ENCODE results near the gene LRFN5. TPM values are rescaled to one million over a fixed set of nuclear protein-coding genes. Genes with fewer than 3 reads are reported as not detected.

LRFN5 gene
- polyA plus RNA-seq, 4 donors: 0.35 to 0.76 TPM; not detected in 2

DNA sequence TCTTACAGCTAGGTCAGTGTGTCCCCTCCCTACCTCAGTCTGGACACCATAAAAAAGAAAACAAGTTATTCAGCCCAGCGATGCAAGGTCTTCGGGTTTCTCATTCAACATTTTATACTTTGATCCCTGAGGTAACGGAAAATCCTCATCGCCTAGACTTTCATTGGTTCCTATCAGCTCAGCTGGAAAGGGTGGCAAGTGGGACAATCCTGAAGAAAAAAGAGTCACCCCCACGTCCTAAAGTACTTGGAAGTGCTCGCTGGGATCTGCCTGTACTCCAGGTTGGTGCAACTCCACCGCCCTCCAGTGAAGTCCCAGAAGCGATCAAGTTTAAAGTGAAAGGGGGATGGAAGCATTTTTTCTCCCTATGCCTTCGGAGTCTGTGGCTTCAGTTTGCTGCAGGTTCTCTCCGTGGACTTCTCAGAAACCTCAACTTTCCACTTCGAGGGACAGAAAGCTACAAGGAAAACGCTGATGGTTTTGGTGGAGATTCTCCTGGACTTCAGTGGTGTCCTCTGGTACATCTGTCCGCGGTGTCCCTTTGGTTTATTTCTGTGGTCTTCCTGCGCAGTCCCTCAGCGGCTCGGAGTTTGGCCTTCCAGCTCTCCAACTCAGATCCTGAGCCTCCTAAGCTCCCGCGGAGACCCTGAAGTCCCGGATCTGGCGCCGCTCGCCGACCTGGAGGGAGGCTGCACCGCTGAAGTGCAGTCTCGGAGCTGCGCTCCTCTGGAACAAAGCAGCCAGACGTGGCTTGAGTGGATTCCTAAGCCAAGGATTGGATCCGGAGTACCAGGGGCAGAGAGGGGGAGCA, 1.8 kb upstream of the LRFN5 start:
- DNase-seq (peak in 1 of 2 donors; percentile 33), FAIRE-seq (no peak)
- Histone ChIP-seq H3K36me3 (ENCODE audit: control insufficient read depth in 3 of 3, insufficient read depth in 2 of 3, low read depth in 1 of 3, low read length in 3 of 3) (no peaks in the 10 kb centered on the region), H3K9me3 (ENCODE audit: control insufficient read depth in 2 of 2, insufficient read depth in 1 of 2, low read depth in 1 of 2, low read length in 1 of 2) (peaks cover 0 to 6% of the 10 kb centered on the region in 2 donors), H3K27ac (ENCODE audit: low read depth in 1 of 3, low read length in 2 of 3) (peak overlapping the region in 1 of 3 donors; percentile 5), H3K27me3 (ENCODE audit: control insufficient read depth in 3 of 3, insufficient read depth in 3 of 3, low read length in 3 of 3) (peaks cover 23 to 58% (median 29%) of the 10 kb centered on the region in 3 donors), H3K4me1 (ENCODE audit: control insufficient read depth in 3 of 3, insufficient read depth in 2 of 3, low read depth in 1 of 3, low read length in 2 of 3) (no peaks in the 10 kb centered on the region), H3K4me3 (ENCODE audit: low read depth in 1 of 3, low read length in 3 of 3) (peak overlapping the region in 1 of 3 donors; percentile 47)
- WGBS, 3 donors: 3 to 7% (median 4%) methylated on average over 29 of the region's 29 CpGs

DNA sequence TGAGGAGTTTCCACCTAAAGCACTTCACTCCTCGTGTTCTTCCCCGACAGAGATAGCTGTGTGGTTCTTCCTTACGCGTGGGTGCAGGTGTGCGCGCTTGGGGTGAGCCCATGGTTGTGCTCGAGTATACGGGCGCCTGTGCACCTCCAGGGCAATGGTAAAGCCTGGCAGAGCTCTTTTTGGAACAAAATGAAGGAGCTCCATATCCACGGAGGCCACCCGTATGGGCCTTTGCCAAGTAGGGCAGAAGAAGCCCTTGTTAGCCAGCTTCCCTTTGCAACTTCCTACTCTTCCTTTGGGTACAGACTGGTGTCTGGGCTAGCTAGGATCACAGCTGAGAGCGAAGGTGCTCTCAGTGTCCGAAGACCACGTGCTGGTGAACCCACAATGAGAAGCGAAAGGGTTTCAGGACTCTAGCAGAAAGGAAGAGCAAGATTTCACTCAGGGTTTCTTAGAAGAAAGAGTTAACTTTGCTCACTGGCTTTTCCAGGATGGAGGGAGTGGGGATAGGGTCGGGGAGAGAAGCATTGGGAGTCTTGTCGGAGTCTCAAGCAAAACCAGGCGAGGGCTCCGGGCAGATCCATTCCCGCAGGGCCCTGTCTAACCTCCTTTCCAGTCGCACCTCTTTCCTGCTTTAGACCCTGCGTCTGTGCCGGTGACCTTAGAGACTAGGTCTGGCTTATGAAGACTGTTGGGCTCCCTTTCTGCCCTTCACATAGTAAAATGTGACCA, 960 bp upstream of the LRFN5 start:
- Histone ChIP-seq H3K4me1 (ENCODE audit: control insufficient read depth in 3 of 3, insufficient read depth in 2 of 3, low read depth in 1 of 3, low read length in 2 of 3) (no peaks in the 10 kb centered on the region), H3K27me3 (ENCODE audit: control insufficient read depth in 3 of 3, insufficient read depth in 3 of 3, low read length in 3 of 3) (peaks cover 25 to 64% (median 29%) of the 10 kb centered on the region in 3 donors), H3K9me3 (ENCODE audit: control insufficient read depth in 2 of 2, insufficient read depth in 1 of 2, low read depth in 1 of 2, low read length in 1 of 2) (peaks cover 0 to 6% of the 10 kb centered on the region in 2 donors), H3K4me3 (ENCODE audit: low read depth in 1 of 3, low read length in 3 of 3) (peak overlapping the region in 1 of 3 donors; percentile 47), H3K36me3 (ENCODE audit: control insufficient read depth in 3 of 3, insufficient read depth in 2 of 3, low read depth in 1 of 3, low read length in 3 of 3) (no peaks in the 10 kb centered on the region), H3K27ac (ENCODE audit: low read depth in 1 of 3, low read length in 2 of 3) (peak overlapping the region in 1 of 3 donors; percentile 47)
- WGBS, 3 donors: 5 to 10% (median 8%) methylated on average over 23 of the region's 23 CpGs
- FAIRE-seq (no peak), DNase-seq (peak in 1 of 2 donors; percentile 19)

DNA sequence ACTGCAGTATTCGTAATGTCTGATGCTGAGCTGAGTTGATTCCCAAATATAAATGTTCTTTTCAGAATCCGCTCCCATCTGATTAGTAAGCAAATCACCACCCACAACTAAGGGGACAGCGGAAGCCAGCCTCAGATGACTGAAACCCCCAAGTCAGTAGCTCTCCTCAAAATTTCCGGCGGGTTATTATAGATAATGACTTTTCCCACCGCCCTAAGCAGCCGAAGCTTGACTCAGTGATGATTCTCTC, 469 bp upstream of the LRFN5 start:
- no peaks in the 10 kb centered on the region for H3K36me3 ChIP-seq (ENCODE audit: control insufficient read depth in 3 of 3, insufficient read depth in 2 of 3, low read depth in 1 of 3, low read length in 3 of 3)
- 3 to 6% (median 4%) methylated on average over 7 of the region's 7 CpGs for WGBS, 3 donors
- FAIRE-seq: no peak
- H3K27ac ChIP-seq (ENCODE audit: low read depth in 1 of 3, low read length in 2 of 3): peak overlapping the region in 1 of 3 donors; percentile 47
- no peaks in the 10 kb centered on the region for H3K4me1 ChIP-seq (ENCODE audit: control insufficient read depth in 3 of 3, insufficient read depth in 2 of 3, low read depth in 1 of 3, low read length in 2 of 3)
- H3K4me3 ChIP-seq (ENCODE audit: low read depth in 1 of 3, low read length in 3 of 3): peak overlapping the region in 1 of 3 donors; percentile 47
- DNase-seq: no peak
- H3K27me3 ChIP-seq (ENCODE audit: control insufficient read depth in 3 of 3, insufficient read depth in 3 of 3, low read length in 3 of 3): peaks cover 25 to 69% (median 29%) of the 10 kb centered on the region in 3 donors
- H3K9me3 ChIP-seq (ENCODE audit: control insufficient read depth in 2 of 2, insufficient read depth in 1 of 2, low read depth in 1 of 2, low read length in 1 of 2): peaks cover 0 to 6% of the 10 kb centered on the region in 2 donors

DNA sequence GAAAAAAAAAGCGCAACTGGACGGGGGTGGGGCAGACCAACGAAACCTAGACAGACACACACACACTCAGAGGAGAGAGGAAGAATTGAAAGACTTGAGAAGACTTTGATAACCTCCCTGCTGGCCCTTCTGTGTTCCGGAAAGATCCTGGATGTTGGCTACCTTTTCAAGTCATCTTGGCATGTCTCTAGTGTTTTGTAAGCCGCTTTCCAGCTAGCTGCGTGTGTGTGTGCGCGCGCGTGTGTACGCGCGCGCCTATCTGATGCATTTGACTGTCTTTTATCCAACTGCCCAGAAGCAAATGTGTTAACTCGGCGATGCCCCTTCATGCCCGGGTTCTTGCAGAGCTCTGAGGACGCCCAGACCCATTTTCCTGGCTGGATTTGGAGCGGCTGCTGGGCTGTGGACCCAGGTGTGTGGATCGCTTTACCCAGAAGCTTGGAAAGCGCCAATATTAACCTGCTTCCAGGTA, 664 bp downstream of the LRFN5 start:
- WGBS, 3 donors: 1 to 3% (median 2%) methylated on average over 21 of the region's 21 CpGs
- Histone ChIP-seq H3K4me3 (ENCODE audit: low read depth in 1 of 3, low read length in 3 of 3) (peak overlapping the region in 2 of 3 donors; percentile 47 to 49), H3K4me1 (ENCODE audit: control insufficient read depth in 3 of 3, insufficient read depth in 2 of 3, low read depth in 1 of 3, low read length in 2 of 3) (no peaks in the 10 kb centered on the region), H3K36me3 (ENCODE audit: control insufficient read depth in 3 of 3, insufficient read depth in 2 of 3, low read depth in 1 of 3, low read length in 3 of 3) (no peaks in the 10 kb centered on the region), H3K27ac (ENCODE audit: low read depth in 1 of 3, low read length in 2 of 3) (no peak overlapping the region), H3K9me3 (ENCODE audit: control insufficient read depth in 2 of 2, insufficient read depth in 1 of 2, low read depth in 1 of 2, low read length in 1 of 2) (peaks cover 0 to 6% of the 10 kb centered on the region in 2 donors), H3K27me3 (ENCODE audit: control insufficient read depth in 3 of 3, insufficient read depth in 3 of 3, low read length in 3 of 3) (peaks cover 27 to 70% (median 29%) of the 10 kb centered on the region in 3 donors)
- no peak for FAIRE-seq
- DNase-seq: no peak

DNA sequence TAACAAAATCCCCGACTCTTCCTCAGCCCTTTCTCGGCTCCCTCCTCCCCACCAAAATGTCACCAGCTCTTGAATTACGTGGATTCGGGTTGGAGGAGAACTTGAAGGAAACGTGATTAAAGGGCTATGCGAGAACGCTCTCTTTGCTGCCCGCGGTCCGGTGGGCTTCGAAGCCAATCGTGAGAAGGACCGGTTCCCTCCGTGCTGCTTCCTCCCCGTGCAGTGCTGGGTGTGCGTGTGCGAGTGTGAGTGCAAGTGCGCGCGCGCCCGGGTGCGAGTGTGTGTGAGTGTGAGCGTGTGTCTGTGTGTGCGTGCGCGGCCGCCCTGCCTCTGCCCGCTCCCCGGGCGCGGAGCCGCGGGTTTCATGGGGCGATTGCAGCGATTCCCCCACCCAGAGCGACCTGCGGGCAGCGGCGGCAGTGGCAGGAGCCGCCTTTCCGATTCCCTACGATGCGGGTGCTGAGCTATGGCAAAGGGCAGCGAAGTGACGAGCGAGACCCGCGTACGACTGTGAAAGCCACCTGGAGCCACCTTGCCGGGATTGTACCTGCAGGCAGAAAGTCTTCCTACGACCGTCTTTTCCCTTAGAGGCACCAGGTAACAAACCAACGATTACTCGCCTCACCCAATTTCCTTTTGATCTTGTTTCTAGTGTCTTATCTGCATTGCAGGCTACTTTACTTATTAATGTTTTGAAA, 1.4 kb downstream of the LRFN5 start:
- Histone ChIP-seq H3K27ac (ENCODE audit: low read depth in 1 of 3, low read length in 2 of 3) (no peak overlapping the region), H3K27me3 (ENCODE audit: control insufficient read depth in 3 of 3, insufficient read depth in 3 of 3, low read length in 3 of 3) (peaks cover 27 to 70% (median 29%) of the 10 kb centered on the region in 3 donors), H3K4me3 (ENCODE audit: low read depth in 1 of 3, low read length in 3 of 3) (peak overlapping the region in 1 of 3 donors; percentile 47), H3K9me3 (ENCODE audit: control insufficient read depth in 2 of 2, insufficient read depth in 1 of 2, low read depth in 1 of 2, low read length in 1 of 2) (peaks cover 0 to 6% of the 10 kb centered on the region in 2 donors), H3K36me3 (ENCODE audit: control insufficient read depth in 3 of 3, insufficient read depth in 2 of 3, low read depth in 1 of 3, low read length in 3 of 3) (no peaks in the 10 kb centered on the region), H3K4me1 (ENCODE audit: control insufficient read depth in 3 of 3, insufficient read depth in 2 of 3, low read depth in 1 of 3, low read length in 2 of 3) (no peaks in the 10 kb centered on the region)
- DNase-seq: peak in 1 of 2 donors; percentile 19
- WGBS, 3 donors: 2 to 3% (median 2%) methylated on average over 49 to 55 of the region's 55 CpGs
- no peak for FAIRE-seq

DNA sequence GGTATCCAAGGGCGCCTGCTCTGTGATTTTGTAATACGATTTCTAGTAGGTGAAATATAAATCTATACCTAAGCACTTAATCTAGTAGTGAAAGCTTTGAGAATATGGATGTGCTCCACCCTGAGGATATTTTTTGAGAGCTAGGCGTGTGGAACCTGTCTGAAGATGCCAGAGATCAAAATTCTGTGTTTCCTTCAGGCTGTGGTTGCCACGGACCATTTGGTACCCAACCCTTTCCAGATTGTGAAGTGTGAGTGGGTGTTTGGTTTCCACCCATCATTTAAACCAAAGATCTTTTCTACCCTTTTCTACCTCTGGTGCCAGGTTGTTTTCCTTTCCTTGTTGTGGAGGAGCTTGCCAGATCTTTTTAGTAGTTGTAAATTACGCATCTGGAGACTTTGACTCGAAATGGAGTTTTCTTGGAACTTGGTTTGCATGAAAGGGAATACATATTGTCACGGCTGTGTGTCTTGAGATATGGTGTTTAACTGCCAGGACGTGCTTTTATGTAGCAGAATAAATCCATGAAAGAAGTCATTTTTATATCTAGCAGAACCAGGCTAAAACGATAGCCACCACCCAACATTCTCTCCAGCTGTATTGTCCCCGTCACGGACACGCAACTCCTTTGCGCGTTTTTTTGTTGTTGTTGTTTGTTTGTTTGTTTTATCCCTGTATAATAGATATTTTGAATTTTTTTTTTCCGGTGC, 2.2 kb downstream of the LRFN5 start:
- 9 to 12% (median 9%) methylated on average over 15 of the region's 15 CpGs for WGBS, 3 donors
- H3K36me3 ChIP-seq (ENCODE audit: control insufficient read depth in 3 of 3, insufficient read depth in 2 of 3, low read depth in 1 of 3, low read length in 3 of 3): no peaks in the 10 kb centered on the region
- H3K4me3 ChIP-seq (ENCODE audit: low read depth in 1 of 3, low read length in 3 of 3): peak overlapping the region in 1 of 3 donors; percentile 47
- H3K27ac ChIP-seq (ENCODE audit: low read depth in 1 of 3, low read length in 2 of 3): no peak overlapping the region
- no peak for FAIRE-seq
- DNase-seq: peak in 1 of 2 donors; percentile 3
- H3K9me3 ChIP-seq (ENCODE audit: control insufficient read depth in 2 of 2, insufficient read depth in 1 of 2, low read depth in 1 of 2, low read length in 1 of 2): peaks cover 0 to 6% of the 10 kb centered on the region in 2 donors
- peaks cover 27 to 70% (median 29%) of the 10 kb centered on the region in 3 donors for H3K27me3 ChIP-seq (ENCODE audit: control insufficient read depth in 3 of 3, insufficient read depth in 3 of 3, low read length in 3 of 3)
- H3K4me1 ChIP-seq (ENCODE audit: control insufficient read depth in 3 of 3, insufficient read depth in 2 of 3, low read depth in 1 of 3, low read length in 2 of 3): no peaks in the 10 kb centered on the region

DNA sequence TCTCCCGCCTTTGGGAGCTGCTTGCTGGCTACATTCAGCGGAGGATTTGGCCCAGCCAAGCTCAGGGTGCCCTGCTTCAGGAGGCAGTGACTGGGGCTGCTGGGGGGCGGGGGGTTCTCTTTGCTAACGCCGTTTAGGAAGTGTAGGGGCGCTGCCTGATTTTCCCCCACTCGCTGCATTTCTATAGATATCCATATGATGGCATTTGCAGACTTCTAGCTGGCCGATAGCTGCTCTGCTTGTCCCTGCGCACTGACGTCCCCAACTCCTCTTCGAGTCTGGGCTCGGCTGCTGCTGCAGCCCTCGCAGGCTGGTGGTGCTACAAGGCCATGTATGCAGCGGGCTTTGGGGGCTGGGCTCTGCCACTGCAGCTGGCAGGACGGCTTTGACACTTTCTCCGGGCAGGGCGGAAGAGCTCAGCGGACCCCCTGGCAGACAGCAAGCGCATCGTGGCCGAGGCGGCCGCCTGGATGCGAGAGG, 3.1 kb downstream of the LRFN5 start:
- Histone ChIP-seq H3K9me3 (ENCODE audit: control insufficient read depth in 2 of 2, insufficient read depth in 1 of 2, low read depth in 1 of 2, low read length in 1 of 2) (peaks cover 0 to 6% of the 10 kb centered on the region in 2 donors), H3K36me3 (ENCODE audit: control insufficient read depth in 3 of 3, insufficient read depth in 2 of 3, low read depth in 1 of 3, low read length in 3 of 3) (no peaks in the 10 kb centered on the region), H3K4me3 (ENCODE audit: low read depth in 1 of 3, low read length in 3 of 3) (peak overlapping the region in 1 of 3 donors; percentile 20), H3K4me1 (ENCODE audit: control insufficient read depth in 3 of 3, insufficient read depth in 2 of 3, low read depth in 1 of 3, low read length in 2 of 3) (no peaks in the 10 kb centered on the region), H3K27ac (ENCODE audit: low read depth in 1 of 3, low read length in 2 of 3) (no peak overlapping the region), H3K27me3 (ENCODE audit: control insufficient read depth in 3 of 3, insufficient read depth in 3 of 3, low read length in 3 of 3) (peaks cover 27 to 62% (median 28%) of the 10 kb centered on the region in 3 donors)
- WGBS, 3 donors: 3 to 10% (median 6%) methylated on average over 24 of the region's 24 CpGs
- DNase-seq (peak in 1 of 2 donors; percentile 30), FAIRE-seq (no peak)
